Measurements from ENCODE around the gene ANO4. TPM values are rescaled to one million over a fixed set of nuclear protein-coding genes. Genes with fewer than 3 reads are reported as not detected.

Gene ANO4
- total RNA-seq, 2 donors from 2014 or later: 3.4 to 4.0 TPM

GRCh38 chr12:100753837-100754236 lies 40.7 kb upstream of the ANO4 start:
- DNase-seq: no peak
- Mint-ChIP-seq H3K36me3 (ENCODE audit: low read depth) (no peaks in the 10 kb centered on the region), H3K27ac (no peak overlapping the region), H3K4me3 (no peak overlapping the region), H3K27me3 (ENCODE audit: insufficient read depth) (no peaks in the 10 kb centered on the region), H3K4me1 (no peaks in the 10 kb centered on the region), H3K9me3 (no peaks in the 10 kb centered on the region)
- H3K4me3 ChIP-seq (ENCODE audit: low read length): no peak overlapping the region
- H3K27me3 ChIP-seq (ENCODE audit: control insufficient read depth, insufficient read depth, low read length, poor library complexity, severe bottlenecking): no peaks in the 10 kb centered on the region
- TF ChIP-seq, protein P1, sequence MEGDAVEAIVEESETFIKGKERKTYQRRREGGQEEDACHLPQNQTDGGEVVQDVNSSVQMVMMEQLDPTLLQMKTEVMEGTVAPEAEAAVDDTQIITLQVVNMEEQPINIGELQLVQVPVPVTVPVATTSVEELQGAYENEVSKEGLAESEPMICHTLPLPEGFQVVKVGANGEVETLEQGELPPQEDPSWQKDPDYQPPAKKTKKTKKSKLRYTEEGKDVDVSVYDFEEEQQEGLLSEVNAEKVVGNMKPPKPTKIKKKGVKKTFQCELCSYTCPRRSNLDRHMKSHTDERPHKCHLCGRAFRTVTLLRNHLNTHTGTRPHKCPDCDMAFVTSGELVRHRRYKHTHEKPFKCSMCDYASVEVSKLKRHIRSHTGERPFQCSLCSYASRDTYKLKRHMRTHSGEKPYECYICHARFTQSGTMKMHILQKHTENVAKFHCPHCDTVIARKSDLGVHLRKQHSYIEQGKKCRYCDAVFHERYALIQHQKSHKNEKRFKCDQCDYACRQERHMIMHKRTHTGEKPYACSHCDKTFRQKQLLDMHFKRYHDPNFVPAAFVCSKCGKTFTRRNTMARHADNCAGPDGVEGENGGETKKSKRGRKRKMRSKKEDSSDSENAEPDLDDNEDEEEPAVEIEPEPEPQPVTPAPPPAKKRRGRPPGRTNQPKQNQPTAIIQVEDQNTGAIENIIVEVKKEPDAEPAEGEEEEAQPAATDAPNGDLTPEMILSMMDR (conservative IDR thresholded peaks at IDR 0.05): no peak
- peaks cover 9% of the 10 kb centered on the region for H3K9me3 ChIP-seq (ENCODE audit: control insufficient read depth, low read length)
- no peak overlapping the region for H3K27ac ChIP-seq (ENCODE audit: low read depth, low read length)
- no peak overlapping the region for H3K9ac ChIP-seq (ENCODE audit: extremely low read depth, low read length, poor library complexity, severe bottlenecking)
- H3K4me1 ChIP-seq (ENCODE audit: control insufficient read depth, insufficient read depth, low read length): no peaks in the 10 kb centered on the region
- 94 to 100% methylated on average over 1 to 2 of the region's 2 CpGs for WGBS, 2 experiments (ENCODE audit: insufficient coverage in 1 of 2, insufficient read length in 1 of 2)
- H3K36me3 ChIP-seq (ENCODE audit: control insufficient read depth, insufficient read depth, low read length): no peaks in the 10 kb centered on the region

GRCh38 chr12:100755186-100755585 lies 39.4 kb upstream of the ANO4 start:
- Histone ChIP-seq H3K9me3 (ENCODE audit: control insufficient read depth, low read length) (peaks cover 9% of the 10 kb centered on the region), H3K9ac (ENCODE audit: extremely low read depth, low read length, poor library complexity, severe bottlenecking) (no peak overlapping the region), H3K27ac (ENCODE audit: low read depth, low read length) (no peak overlapping the region), H3K36me3 (ENCODE audit: control insufficient read depth, insufficient read depth, low read length) (no peaks in the 10 kb centered on the region), H3K4me3 (ENCODE audit: low read length) (no peak overlapping the region), H3K4me1 (ENCODE audit: control insufficient read depth, insufficient read depth, low read length) (no peaks in the 10 kb centered on the region), H3K27me3 (ENCODE audit: control insufficient read depth, insufficient read depth, low read length, poor library complexity, severe bottlenecking) (no peaks in the 10 kb centered on the region)
- no peaks in the 10 kb centered on the region for H3K36me3 Mint-ChIP-seq (ENCODE audit: low read depth)
- TF ChIP-seq, protein P1 (conservative IDR thresholded peaks at IDR 0.05): no peak
- H3K4me3 Mint-ChIP-seq: no peak overlapping the region
- DNase-seq: no peak
- H3K27me3 Mint-ChIP-seq (ENCODE audit: insufficient read depth): no peaks in the 10 kb centered on the region
- H3K9me3 Mint-ChIP-seq: no peaks in the 10 kb centered on the region
- H3K4me1 Mint-ChIP-seq: no peaks in the 10 kb centered on the region
- WGBS, 2 experiments (ENCODE audit: insufficient coverage in 1 of 2, insufficient read length in 1 of 2): 96 to 100% methylated on average over 1 of the region's 1 CpG
- H3K27ac Mint-ChIP-seq: no peak overlapping the region

DNA sequence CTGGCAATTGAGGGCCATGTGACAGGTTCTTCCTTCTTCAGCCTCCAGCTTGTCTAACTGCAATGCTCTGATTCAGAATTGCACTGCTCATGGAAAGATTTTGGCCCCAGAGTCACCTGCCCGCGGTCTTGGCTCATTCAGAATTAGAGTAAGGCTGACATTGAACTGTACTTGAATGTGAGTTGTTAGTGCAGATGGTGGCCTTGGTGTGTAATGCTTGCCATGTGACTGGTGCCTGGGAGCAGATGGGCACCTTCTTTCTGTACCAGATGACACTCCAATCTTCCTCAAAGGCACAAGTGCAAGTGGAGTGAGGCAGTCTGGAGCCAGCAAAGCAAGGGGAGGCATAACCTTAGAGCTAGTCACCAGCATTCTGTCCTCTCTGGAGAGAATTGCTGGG lies 36.5 kb upstream of the ANO4 start:
- Histone ChIP-seq H3K27me3 (ENCODE audit: control insufficient read depth, insufficient read depth, low read length, poor library complexity, severe bottlenecking) (no peaks in the 10 kb centered on the region), H3K9ac (ENCODE audit: extremely low read depth, low read length, poor library complexity, severe bottlenecking) (no peak overlapping the region), H3K4me1 (ENCODE audit: control insufficient read depth, insufficient read depth, low read length) (no peaks in the 10 kb centered on the region), H3K36me3 (ENCODE audit: control insufficient read depth, insufficient read depth, low read length) (no peaks in the 10 kb centered on the region), H3K4me3 (ENCODE audit: low read length) (no peak overlapping the region), H3K27ac (ENCODE audit: low read depth, low read length) (no peak overlapping the region), H3K9me3 (ENCODE audit: control insufficient read depth, low read length) (peaks cover 2% of the 10 kb centered on the region)
- no peak for DNase-seq
- TF ChIP-seq, protein P1 (conservative IDR thresholded peaks at IDR 0.05): no peak
- no peak overlapping the region for H3K4me3 Mint-ChIP-seq
- H3K27me3 Mint-ChIP-seq (ENCODE audit: insufficient read depth): peaks cover 1% of the 10 kb centered on the region
- H3K36me3 Mint-ChIP-seq (ENCODE audit: low read depth): no peaks in the 10 kb centered on the region
- 96 to 100% methylated on average over 2 of the region's 2 CpGs for WGBS, 2 experiments (ENCODE audit: insufficient coverage in 1 of 2, insufficient read length in 1 of 2)
- H3K9me3 Mint-ChIP-seq: no peaks in the 10 kb centered on the region
- peaks cover 3% of the 10 kb centered on the region for H3K4me1 Mint-ChIP-seq
- H3K27ac Mint-ChIP-seq: no peak overlapping the region

Data from endodermal cell (in vitro differentiated cells).